ENCODE data around the gene ARHGAP27. TPM values are rescaled to one million over a fixed set of nuclear protein-coding genes. Genes with fewer than 3 reads are reported as not detected.
A peak's percentile ranks its signal among the peaks of the same experiment; 100 is the strongest.
"Not testable (repeated sequence)": the region's sequence is repeated elsewhere in the genome, so short reads cannot be mapped to it uniquely, and the experiment has no call there.

Gene ARHGAP27
- total and polyA plus RNA-seq, 12 donors, result 15.2 to 65.8 (median 25.3) TPM

DNA sequence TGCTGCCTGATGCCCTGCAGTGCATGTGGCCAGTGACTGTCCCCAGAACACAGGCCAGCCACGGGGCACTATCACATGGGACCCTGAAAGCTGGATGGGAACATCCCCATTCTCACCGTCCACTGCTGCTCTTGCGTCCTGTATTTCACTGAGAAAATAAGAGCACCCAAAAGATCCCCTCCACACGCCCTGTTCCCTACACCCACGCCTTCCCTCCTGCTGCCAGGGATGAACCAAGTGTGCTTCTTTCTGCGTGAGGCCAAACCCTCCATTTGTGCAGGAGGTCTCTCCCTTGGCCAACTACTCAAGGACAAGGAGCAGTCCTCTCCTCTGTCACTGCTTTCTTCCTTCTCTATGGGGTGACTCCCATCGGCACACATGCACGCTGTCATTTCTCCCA is 21.7 kb upstream of the ARHGAP27 start:
- H3K27me3 ChIP-seq; H3K27ac ChIP-seq; ATAC-seq; intact Hi-C loops (cut with DNase I); DNase-seq; H3K4me3 ChIP-seq; H3K4me1 ChIP-seq; H3K9me3 ChIP-seq: not testable (repeated sequence)
- WGBS, 2 donors, result 95 to 97% methylated on average over 7 of the region's 8 CpGs
- peaks cover 0 to 70% (median 11%) of the 10 kb centered on the region in 9 donors for H3K36me3 ChIP-seq

DNA sequence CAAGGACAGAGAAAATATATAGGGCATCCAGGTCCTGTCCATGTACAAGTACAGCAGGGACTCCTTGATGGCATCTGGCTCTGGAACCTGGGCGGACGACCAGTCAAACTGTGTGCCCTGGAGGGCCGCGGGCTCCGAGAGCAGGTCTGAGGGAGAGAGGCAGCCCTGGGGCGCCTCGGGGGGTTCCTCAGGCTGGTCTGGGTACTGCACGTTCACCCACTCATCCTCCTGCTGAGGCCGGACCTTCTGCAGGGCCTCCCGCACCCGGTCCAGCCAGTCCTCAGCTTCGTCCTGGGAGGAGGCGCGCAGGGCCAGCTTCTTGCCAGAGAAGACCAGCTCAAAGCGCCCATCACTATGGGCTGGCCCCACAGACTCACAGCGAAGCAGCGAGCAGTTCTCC is 21.1 kb upstream of the ARHGAP27 start:
- DNase-seq; H3K4me1 ChIP-seq; intact Hi-C loops (cut with DNase I); H3K27ac ChIP-seq; H3K27me3 ChIP-seq; H3K9me3 ChIP-seq; H3K4me3 ChIP-seq: not testable (repeated sequence)
- peaks cover 0 to 72% (median 11%) of the 10 kb centered on the region in 9 donors for H3K36me3 ChIP-seq
- peak in 2 of 8 donors; percentile 27 to 33 for ATAC-seq
- WGBS, 2 donors, result 94 to 96% methylated on average over 12 to 17 of the region's 17 CpGs

DNA sequence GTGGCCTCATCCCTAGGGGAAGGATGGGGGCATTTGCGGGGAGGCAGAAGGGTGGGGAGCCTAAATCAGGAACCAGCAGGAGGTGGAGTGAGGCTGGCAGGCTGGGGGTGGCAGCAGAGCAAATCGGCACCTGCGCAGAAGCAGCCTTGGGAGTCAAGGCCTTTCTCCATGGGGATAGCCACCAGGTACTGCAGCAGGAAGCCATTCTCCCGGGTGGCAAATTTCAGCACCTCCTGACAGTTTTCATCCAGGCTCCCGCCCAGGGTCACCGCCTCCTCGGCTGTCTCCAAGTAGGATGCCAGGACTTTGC is 20.5 kb upstream of the ARHGAP27 start:
- H3K9me3 ChIP-seq; H3K27me3 ChIP-seq; H3K27ac ChIP-seq; intact Hi-C loops (cut with DNase I); H3K4me1 ChIP-seq; DNase-seq; H3K4me3 ChIP-seq: not testable (repeated sequence)
- WGBS, 2 donors, result 95 to 97% methylated on average over 3 to 4 of the region's 7 CpGs
- ATAC-seq, result peak in 1 of 8 donors; percentile 21
- peaks cover 0 to 72% (median 11%) of the 10 kb centered on the region in 9 donors for H3K36me3 ChIP-seq

DNA sequence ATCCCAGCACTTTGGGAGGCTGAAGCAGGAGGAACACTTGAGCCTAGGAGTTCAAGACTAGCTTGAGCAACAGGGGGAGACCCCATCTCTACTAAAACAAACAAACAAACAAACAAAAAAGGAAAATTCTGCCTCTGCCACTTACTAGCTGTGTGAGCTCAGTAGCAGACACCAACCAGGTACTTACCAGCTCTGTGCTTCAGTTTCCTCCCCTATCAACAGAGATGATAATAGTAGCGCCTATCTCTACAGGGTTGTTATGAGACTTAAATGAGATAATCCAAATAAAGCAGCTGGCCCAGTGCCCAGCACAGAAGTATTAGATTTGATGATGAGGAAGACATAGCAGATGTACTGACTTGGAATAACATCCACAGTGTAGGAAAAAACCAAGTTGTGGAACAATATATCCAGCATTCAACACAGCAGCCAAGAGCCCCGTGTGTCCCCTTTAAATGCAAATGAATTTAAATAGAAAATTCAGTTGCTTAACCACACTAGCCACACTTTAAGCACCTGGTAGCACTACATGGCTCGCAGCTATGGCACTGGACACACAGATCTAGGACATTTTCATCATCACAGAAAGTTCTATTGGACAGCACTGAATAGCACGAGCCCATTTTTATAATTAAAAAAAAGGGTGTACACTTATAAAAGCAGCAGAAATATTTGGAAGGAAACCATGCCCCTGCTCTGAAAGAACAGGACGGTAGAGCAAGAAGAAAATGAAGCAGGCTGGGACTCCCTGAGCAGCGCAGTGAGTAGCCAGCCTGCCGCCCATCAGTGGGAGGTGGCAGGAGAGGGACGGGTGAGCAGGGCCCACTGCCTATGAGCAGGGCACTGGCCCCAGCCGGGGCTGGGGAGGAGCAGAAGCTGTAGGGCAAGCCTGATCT is 19.9 kb upstream of the ARHGAP27 start:
- H3K27me3 ChIP-seq; DNase-seq; H3K27ac ChIP-seq; H3K4me1 ChIP-seq; intact Hi-C loops (cut with DNase I); ATAC-seq; H3K4me3 ChIP-seq; H3K9me3 ChIP-seq: not testable (repeated sequence)
- 80 to 87% methylated on average over 7 to 9 of the region's 9 CpGs for WGBS, 2 donors
- peaks cover 0 to 74% (median 11%) of the 10 kb centered on the region in 9 donors for H3K36me3 ChIP-seq

DNA sequence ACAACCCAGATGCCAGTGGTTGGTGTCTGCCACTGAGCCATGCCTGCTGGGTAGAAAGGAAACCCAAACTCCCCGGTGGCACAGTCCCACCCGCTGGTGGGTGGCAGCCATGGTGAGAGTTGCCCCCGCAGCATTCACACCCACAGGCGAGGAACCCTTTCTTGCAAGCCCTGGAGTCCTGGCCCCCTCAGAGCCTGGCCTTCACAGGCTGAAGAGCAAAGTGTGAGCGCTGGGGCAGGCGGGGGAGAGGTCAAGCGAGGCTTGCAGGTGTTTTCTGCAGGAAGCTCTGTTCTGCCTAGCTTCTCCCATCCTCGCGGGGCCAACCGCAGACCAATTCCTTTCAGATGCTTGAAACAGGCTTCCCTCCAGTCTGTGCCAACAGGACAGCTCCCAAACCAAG is 19.0 kb upstream of the ARHGAP27 start:
- H3K9me3 ChIP-seq; intact Hi-C loops (cut with DNase I); DNase-seq; ATAC-seq; H3K4me3 ChIP-seq; H3K27me3 ChIP-seq; H3K27ac ChIP-seq: not testable (repeated sequence)
- Histone ChIP-seq H3K36me3 (peaks cover 0 to 66% (median 9%) of the 10 kb centered on the region in 9 donors), H3K4me1 (peaks cover 0 to 14% (median 9%) of the 10 kb centered on the region in 9 donors)
- 92 to 94% methylated on average over 8 of the region's 10 CpGs for WGBS, 2 donors

DNA sequence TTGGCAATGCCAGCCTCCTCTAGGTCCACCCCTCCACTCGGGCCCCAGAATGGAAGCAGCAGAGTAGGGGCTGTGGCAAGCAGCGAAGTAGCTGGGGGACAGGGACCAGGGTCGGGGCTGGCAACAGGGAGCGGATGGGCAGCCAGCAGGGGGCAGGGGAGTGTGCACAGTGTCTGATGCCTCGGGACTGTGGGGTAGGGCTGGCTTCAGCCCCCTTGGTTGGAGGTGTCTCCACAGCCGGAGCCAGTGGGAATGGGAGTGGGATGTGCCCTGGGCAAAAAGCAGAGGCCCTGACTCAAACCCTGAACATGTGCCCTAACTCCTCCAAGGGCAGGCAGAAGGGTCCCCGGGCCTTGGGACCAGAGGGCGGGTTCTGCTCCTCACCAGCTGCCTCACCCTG is 18.5 kb upstream of the ARHGAP27 start:
- intact Hi-C loops (cut with DNase I), result no loop called here
- no peak overlapping the region for H3K27ac ChIP-seq
- peaks cover 0 to 19% (median 11%) of the 10 kb centered on the region in 9 donors for H3K4me1 ChIP-seq
- peaks cover 0 to 61% (median 4%) of the 10 kb centered on the region in 9 donors for H3K36me3 ChIP-seq
- H3K27me3 ChIP-seq, result no peaks in the 10 kb centered on the region
- DNase-seq (no peak), ATAC-seq (no peak)
- WGBS, 2 donors, result 86 to 93% methylated on average over 8 of the region's 8 CpGs
- TF ChIP-seq, protein P1, sequence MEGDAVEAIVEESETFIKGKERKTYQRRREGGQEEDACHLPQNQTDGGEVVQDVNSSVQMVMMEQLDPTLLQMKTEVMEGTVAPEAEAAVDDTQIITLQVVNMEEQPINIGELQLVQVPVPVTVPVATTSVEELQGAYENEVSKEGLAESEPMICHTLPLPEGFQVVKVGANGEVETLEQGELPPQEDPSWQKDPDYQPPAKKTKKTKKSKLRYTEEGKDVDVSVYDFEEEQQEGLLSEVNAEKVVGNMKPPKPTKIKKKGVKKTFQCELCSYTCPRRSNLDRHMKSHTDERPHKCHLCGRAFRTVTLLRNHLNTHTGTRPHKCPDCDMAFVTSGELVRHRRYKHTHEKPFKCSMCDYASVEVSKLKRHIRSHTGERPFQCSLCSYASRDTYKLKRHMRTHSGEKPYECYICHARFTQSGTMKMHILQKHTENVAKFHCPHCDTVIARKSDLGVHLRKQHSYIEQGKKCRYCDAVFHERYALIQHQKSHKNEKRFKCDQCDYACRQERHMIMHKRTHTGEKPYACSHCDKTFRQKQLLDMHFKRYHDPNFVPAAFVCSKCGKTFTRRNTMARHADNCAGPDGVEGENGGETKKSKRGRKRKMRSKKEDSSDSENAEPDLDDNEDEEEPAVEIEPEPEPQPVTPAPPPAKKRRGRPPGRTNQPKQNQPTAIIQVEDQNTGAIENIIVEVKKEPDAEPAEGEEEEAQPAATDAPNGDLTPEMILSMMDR (IDR thresholded peaks at IDR 0.05), result no peak
- no peak overlapping the region for H3K4me3 ChIP-seq
- no peaks in the 10 kb centered on the region for H3K9me3 ChIP-seq

DNA sequence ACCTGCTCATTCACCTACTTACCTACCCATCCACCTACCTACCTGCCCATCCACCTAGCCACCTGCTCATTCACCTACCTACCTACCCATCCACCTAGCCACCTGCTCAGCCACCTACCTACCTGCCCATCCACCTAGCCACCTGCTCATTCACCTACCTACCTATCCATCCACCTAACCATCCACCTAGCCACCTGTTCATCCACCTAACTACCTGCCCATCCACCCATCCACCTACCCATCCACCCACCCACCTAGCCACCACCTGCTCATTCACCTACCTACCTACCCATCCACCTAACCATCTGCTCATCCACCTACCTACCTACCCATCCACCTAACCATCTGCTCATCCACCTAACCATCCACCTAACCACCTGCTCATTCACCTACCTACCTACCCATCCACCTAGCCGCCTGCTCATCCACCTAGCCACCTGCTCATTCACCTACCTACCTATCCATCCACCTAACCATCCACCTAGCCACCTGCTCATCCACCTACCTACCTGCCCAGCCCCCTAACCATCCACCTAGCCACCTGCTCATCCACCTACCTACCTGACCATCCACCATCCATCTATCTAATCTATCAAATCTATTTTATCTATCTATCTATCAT is 17.1 kb upstream of the ARHGAP27 start:
- Histone ChIP-seq H3K36me3 (peaks cover 0 to 64% (median 3%) of the 10 kb centered on the region in 9 donors), H3K4me1 (peaks cover 0 to 30% (median 16%) of the 10 kb centered on the region in 9 donors)
- H3K9me3 ChIP-seq; DNase-seq; H3K27me3 ChIP-seq; H3K4me3 ChIP-seq; intact Hi-C loops (cut with DNase I); ATAC-seq; H3K27ac ChIP-seq: not testable (repeated sequence)
- WGBS, 2 donors, result 100% methylated on average over 1 of the region's 1 CpG

DNA sequence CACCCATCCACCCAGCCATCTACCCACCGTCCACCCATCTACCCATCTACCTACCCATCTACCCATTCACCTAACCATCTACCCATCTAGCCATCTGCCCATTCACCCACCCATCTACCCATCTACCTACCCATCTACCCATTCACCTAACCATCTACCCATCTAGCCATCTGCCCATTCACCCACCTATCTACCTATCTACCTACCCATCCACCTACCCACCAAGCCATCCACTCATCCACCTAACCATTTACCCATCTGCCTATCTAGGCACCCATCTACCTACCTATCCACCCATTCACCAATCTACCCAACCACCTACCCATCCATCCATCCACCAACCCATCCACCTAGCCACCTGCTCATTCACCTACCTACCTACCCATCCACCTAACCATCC is 16.6 kb upstream of the ARHGAP27 start:
- 90 to 95% methylated on average over 1 of the region's 1 CpG for WGBS, 2 donors
- intact Hi-C loops (cut with DNase I); ATAC-seq; DNase-seq; H3K9me3 ChIP-seq; H3K27ac ChIP-seq; H3K27me3 ChIP-seq; H3K4me3 ChIP-seq: not testable (repeated sequence)
- H3K4me1 ChIP-seq, result peaks cover 0 to 31% (median 16%) of the 10 kb centered on the region in 9 donors
- H3K36me3 ChIP-seq, result peaks cover 0 to 62% (median 3%) of the 10 kb centered on the region in 9 donors

DNA sequence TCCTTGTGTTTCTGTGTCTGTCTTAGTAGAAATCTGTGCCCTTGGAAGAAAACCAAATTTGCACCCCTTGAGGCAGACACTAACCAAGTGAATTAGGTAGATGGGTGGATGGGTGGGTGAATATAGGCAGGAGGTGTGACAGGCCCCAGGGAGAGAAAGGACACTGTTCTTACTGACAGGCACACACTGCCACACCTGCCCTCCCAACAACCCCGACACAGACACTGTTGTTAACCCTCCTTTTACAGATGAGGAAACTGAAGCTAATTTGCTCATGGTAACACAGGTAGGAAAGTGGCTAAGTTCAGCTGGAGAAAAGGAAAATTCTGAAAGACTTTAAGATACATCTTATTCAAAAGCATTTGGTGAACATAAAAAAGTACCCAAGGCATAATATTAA is 15.8 kb upstream of the ARHGAP27 start:
- intact Hi-C loops (cut with DNase I); H3K4me3 ChIP-seq; H3K9me3 ChIP-seq; DNase-seq; H3K27me3 ChIP-seq; ATAC-seq: not testable (repeated sequence)
- Histone ChIP-seq H3K36me3 (peaks cover 0 to 62% (median 3%) of the 10 kb centered on the region in 9 donors), H3K27ac (peak overlapping the region in 4 of 10 donors; percentile 57 to 81 (median 68)), H3K4me1 (peaks cover 0 to 31% (median 16%) of the 10 kb centered on the region in 9 donors)
- 100% methylated on average over 1 of the region's 1 CpG; no CpG with 5 or more reads in 1 of the 2 donors for whole genome bisulfite sequencing, 2 donors

DNA sequence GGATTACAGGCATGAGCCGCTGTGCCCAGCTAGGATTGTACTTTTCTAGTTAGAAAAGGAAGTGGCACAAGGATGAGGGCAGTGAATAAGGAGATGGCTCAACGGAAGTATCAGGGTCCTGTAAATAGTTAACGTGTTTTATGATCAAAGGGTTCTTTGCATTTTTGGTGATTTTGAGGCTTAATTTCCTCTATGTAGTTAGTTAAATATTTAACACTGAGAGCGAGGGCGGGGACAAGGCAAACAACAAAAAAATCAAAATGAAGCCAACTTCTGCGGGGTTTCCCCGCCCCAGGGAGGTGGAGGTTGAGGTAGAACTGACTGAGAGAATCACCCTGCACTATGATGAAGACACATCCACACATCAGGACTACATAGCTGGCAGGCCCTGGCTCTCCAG is 15.4 kb upstream of the ARHGAP27 start:
- peaks cover 0 to 31% (median 16%) of the 10 kb centered on the region in 9 donors for H3K4me1 ChIP-seq
- ATAC-seq; H3K9me3 ChIP-seq; H3K27me3 ChIP-seq; H3K4me3 ChIP-seq; intact Hi-C loops (cut with DNase I); DNase-seq: not testable (repeated sequence)
- WGBS, 2 donors, result 93 to 96% methylated on average over 7 of the region's 7 CpGs
- peaks cover 0 to 63% (median 3%) of the 10 kb centered on the region in 9 donors for H3K36me3 ChIP-seq
- H3K27ac ChIP-seq, result peak overlapping the region in 7 of 10 donors; percentile 57 to 81 (median 71)
